ENCODE results near the gene SUMO3. TPM values are rescaled to one million over a fixed set of nuclear protein-coding genes. Genes with fewer than 3 reads are reported as not detected.

SUMO3 gene
- total and polyA plus RNA-seq, 2 of the 8 experiments (the other 6 are each of a cell fraction or from before 2014, with no cell fraction given) = 96.8 to 101 TPM

DNA sequence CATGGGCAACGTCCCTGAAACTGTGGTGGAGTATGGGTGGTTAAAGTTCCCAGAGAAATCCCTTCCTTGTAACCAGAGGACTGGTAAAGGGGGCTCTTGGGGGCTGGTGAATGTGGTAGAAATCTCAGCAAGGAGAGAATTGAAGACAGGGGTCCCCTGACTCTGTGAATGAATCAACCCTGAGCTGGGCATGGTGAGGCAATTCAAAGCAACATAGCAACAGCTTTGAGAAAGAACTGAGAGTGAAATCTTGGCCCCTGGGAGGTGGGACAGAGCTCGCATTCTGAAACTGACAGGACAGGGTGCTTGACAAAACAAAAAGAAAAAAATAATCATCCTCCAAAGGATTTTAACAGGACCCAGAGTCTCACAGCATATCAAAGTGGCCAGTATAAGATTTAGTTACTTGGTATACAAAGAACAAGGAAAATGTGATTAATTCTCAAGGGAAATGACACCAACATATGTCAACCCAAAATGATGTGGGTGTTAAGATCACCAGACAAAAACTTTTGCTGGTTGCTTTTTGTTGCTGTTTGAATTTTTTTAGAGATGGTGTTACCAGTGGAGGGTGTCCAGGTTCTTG, 11.7 kb upstream of the SUMO3 start:
- no peaks in the 10 kb centered on the region for H3K23me2 ChIP-seq (ENCODE audit: low read depth, low read length)

More for the DNA sequence above, 11.7 kb upstream of the SUMO3 start:
- H2BK5ac ChIP-seq (ENCODE audit: low read depth, low read length) = no peak overlapping the region
- WGBS, 2 experiments (ENCODE audit: extremely low coverage in 1 of 2, insufficient coverage in 1 of 2, insufficient read length in 1 of 2, insufficient replicate concordance in 2 of 2, low coverage in 1 of 2, low lambda C conversion rate in 2 of 2, missing lambda C conversion rate in 1 of 2) = 78% methylated on average over 2 of the region's 2 CpGs; no CpG with 5 or more reads in 1 of the 2 experiments
- no peak overlapping the region for H4K5ac ChIP-seq (ENCODE audit: insufficient read length, low read depth, low read length)
- H2BK20ac ChIP-seq (ENCODE audit: low read length) = no peak overlapping the region
- no peaks in the 10 kb centered on the region for H3K79me1 ChIP-seq (ENCODE audit: low read depth, low read length)
- peaks cover 18 to 29% of the 10 kb centered on the region in 2 experiments for H3K9me3 ChIP-seq (ENCODE audit: insufficient read depth in 2 of 2, low read depth in 1 of 2, low read length in 1 of 2)
- H3K4ac ChIP-seq (replicated peaks; ENCODE audit: insufficient read length, low read depth, low read length) = no peak overlapping the region
- H2AFZ ChIP-seq (ENCODE audit: low read length) = no peak overlapping the region
- no peak overlapping the region for H2BK120ac ChIP-seq (replicated peaks; ENCODE audit: low read depth, low read length)
- no peak overlapping the region for H2BK15ac ChIP-seq (ENCODE audit: low read length)
- no peak overlapping the region for H3K23ac ChIP-seq (ENCODE audit: insufficient read length)
- CTCF ChIA-PET (ENCODE audit: partially characterized antibody) = interaction anchor here (1.6 kb wide), 1 partner anchor 11 kb away, joined by 3 read pairs; no protein-coding TSS in a partner anchor
- no peak overlapping the region for H4K91ac ChIP-seq (replicated peaks; ENCODE audit: insufficient read length, low read length)
- H3K4me2 ChIP-seq (ENCODE audit: insufficient read depth in 1 of 2, low read depth in 2 of 2, low read length in 2 of 2) = no peak overlapping the region
- TF ChIP-seq NRF1 (IDR thresholded peaks at IDR 0.05; ENCODE audit: low read depth, low read length) (no peak), SUZ12 (IDR thresholded peaks at IDR 0.05; ENCODE audit: low read length) (no peak), SIX5 (IDR thresholded peaks at IDR 0.05; ENCODE audit: low read depth, low read length) (no peak)
- TF ChIP-seq, protein P1, sequence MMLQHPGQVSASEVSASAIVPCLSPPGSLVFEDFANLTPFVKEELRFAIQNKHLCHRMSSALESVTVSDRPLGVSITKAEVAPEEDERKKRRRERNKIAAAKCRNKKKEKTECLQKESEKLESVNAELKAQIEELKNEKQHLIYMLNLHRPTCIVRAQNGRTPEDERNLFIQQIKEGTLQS (IDR thresholded peaks at IDR 0.05; ENCODE audit: insufficient read depth, low read depth, low read length) = no peak
- H3K56ac ChIP-seq (replicated peaks; ENCODE audit: insufficient read length, low read depth, low read length) = no peak overlapping the region
- POLR2A ChIA-PET (ENCODE audit: partially characterized antibody) = interaction anchor here (1.5 kb wide), 1 partner anchor 10 kb away, joined by 8 read pairs; no protein-coding TSS in a partner anchor
- DNase-seq (ENCODE audit: low read depth in 1 of 2, low spot score in 2 of 2) = no peak
- no peaks in the 10 kb centered on the region; a peak in 1 of 7 replicates for H3K27me3 ChIP-seq (replicated peaks in 1 of 4; ENCODE audit: control insufficient read depth in 3 of 4, extremely low read depth in 1 of 4, insufficient read depth in 3 of 4, low read length in 3 of 4)
- no peak overlapping the region for H2BK12ac ChIP-seq (ENCODE audit: low read depth, low read length)
- no peaks in the 10 kb centered on the region for H3K36me3 ChIP-seq (ENCODE audit: control insufficient read depth in 2 of 4, insufficient read depth in 4 of 4, low read length in 3 of 4)
- H3K9ac ChIP-seq (replicated peaks in 1 of 4; ENCODE audit: extremely low read depth in 1 of 4, low read depth in 3 of 4, low read length in 3 of 4) = no peak overlapping the region
- H3K18ac ChIP-seq (ENCODE audit: extremely low read depth, low read length) = no peak overlapping the region
- no peak for FAIRE-seq
- H3K4me1 ChIP-seq (replicated peaks in 1 of 4; ENCODE audit: control insufficient read depth in 3 of 4, insufficient read depth in 4 of 4, low read length in 3 of 4) = no peaks in the 10 kb centered on the region
- H2AK5ac ChIP-seq (ENCODE audit: low read depth, low read length) = no peak overlapping the region
- no peak overlapping the region for H3K27ac ChIP-seq (ENCODE audit: low read depth, low read length)
- no peaks in the 10 kb centered on the region for H4K20me1 ChIP-seq (replicated peaks in 1 of 2; ENCODE audit: control insufficient read depth in 1 of 2, insufficient read depth in 2 of 2, low read length in 2 of 2)
- H4K8ac ChIP-seq (ENCODE audit: extremely low read depth, insufficient read depth, low read length) = no peak overlapping the region
- no peak overlapping the region for H3K14ac ChIP-seq (ENCODE audit: insufficient read length)
- no peaks in the 10 kb centered on the region for H3K79me2 ChIP-seq (ENCODE audit: control insufficient read depth in 1 of 2, insufficient read depth in 2 of 2, low read length in 2 of 2)
- H3K4me3 ChIP-seq (ENCODE audit: extremely low read depth in 1 of 4, insufficient read depth in 2 of 4, low read depth in 3 of 4, low read length in 4 of 4) = no peak overlapping the region
